ENCODE data around the gene MYLIP.

MYLIP gene

DNA sequence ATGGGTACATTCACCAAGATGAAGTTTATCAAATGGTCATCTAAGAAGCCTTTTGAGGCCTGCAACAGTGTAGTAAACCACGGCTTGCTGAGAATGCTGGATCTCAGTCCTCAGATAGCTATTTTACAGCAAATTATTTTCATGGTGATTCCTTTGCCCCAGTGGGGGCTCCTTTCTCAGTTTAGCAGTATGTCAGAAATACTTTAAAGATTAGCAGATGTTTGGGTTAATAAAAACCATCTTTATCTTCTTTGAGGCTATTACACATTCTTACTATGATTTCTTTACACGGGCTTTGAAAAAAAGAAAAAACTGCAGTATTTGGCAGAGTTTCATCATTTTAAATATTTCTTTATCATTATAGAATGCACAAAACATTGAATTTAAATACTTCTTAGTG, 10.7 kb downstream of the MYLIP start:
- Histone ChIP-seq H3K4me3 (no peak overlapping the region), H3K36me3 (peaks cover 30 to 35% (median 32%) of the 10 kb centered on the region in 3 donors), H3K27ac (no peak overlapping the region), H3K4me1 (peaks cover 0 to 75% (median 53%) of the 10 kb centered on the region in 4 donors), H3K27me3 (no peaks in the 10 kb centered on the region), H3K9me3 (no peaks in the 10 kb centered on the region)
- no peak for DNase-seq
- intact Hi-C loops (cut with DNase I; ENCODE audit: low total_unique reads), result loop anchor here (1.0 kb wide), 1 partner anchor 15 kb away; no protein-coding TSS in a partner anchor
- TF ChIP-seq, protein P1, sequence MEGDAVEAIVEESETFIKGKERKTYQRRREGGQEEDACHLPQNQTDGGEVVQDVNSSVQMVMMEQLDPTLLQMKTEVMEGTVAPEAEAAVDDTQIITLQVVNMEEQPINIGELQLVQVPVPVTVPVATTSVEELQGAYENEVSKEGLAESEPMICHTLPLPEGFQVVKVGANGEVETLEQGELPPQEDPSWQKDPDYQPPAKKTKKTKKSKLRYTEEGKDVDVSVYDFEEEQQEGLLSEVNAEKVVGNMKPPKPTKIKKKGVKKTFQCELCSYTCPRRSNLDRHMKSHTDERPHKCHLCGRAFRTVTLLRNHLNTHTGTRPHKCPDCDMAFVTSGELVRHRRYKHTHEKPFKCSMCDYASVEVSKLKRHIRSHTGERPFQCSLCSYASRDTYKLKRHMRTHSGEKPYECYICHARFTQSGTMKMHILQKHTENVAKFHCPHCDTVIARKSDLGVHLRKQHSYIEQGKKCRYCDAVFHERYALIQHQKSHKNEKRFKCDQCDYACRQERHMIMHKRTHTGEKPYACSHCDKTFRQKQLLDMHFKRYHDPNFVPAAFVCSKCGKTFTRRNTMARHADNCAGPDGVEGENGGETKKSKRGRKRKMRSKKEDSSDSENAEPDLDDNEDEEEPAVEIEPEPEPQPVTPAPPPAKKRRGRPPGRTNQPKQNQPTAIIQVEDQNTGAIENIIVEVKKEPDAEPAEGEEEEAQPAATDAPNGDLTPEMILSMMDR (IDR thresholded peaks at IDR 0.05), result no peak

DNA sequence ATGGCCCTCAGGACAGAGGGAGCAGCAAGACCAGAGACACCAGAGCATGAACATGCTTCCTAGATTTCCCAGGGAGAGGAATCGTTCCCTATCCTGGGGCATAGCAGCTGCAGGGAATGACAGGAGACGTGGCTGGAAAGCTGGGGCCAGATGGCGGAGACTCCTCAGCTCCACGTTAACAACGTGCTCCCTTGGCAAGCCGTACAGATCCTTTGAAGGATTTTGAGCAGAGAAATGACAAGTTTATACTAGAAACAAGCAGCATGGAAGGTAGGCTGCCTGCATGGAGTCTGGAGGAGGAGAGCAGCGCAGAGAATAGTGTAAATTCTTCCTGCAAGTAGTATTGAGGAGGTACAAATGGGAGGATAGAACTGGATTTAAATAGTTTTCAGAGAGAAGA, 11.7 kb downstream of the MYLIP start:
- Histone ChIP-seq H3K36me3 (peaks cover 41 to 46% (median 43%) of the 10 kb centered on the region in 3 donors), H3K4me1 (peaks cover 0 to 75% (median 50%) of the 10 kb centered on the region in 4 donors), H3K9me3 (no peaks in the 10 kb centered on the region), H3K27me3 (no peaks in the 10 kb centered on the region), H3K4me3 (no peak overlapping the region), H3K27ac (no peak overlapping the region)
- TF ChIP-seq, protein P1 (IDR thresholded peaks at IDR 0.05), result no peak
- no peak for DNase-seq
- intact Hi-C loops (cut with DNase I; ENCODE audit: low total_unique reads), result no loop called here

DNA sequence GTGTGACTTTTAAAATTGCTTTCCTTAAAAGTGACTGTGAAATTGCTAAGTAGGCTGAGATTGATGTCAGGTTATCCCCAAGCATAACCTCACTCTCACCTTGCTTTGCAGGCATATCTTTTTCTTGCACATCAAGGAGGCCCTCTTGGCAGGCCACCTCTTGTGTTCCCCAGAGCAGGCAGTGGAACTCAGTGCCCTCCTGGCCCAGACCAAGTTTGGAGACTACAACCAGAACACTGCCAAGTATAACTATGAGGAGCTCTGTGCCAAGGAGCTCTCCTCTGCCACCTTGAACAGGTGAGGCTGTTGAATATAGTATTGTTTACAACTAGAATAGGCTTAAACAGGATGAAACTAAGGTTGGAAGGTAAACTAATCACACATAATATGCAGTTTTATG, 12.6 kb downstream of the MYLIP start:
- intact Hi-C loops (cut with DNase I; ENCODE audit: low total_unique reads), result no loop called here
- peaks cover 0 to 75% (median 48%) of the 10 kb centered on the region in 4 donors for H3K4me1 ChIP-seq
- peaks cover 49 to 55% (median 49%) of the 10 kb centered on the region in 3 donors for H3K36me3 ChIP-seq
- H3K4me3 ChIP-seq, result no peak overlapping the region
- no peaks in the 10 kb centered on the region for H3K9me3 ChIP-seq
- no peak for DNase-seq
- H3K27me3 ChIP-seq, result no peaks in the 10 kb centered on the region
- TF ChIP-seq, protein P1 (IDR thresholded peaks at IDR 0.05), result no peak
- H3K27ac ChIP-seq, result no peak overlapping the region

DNA sequence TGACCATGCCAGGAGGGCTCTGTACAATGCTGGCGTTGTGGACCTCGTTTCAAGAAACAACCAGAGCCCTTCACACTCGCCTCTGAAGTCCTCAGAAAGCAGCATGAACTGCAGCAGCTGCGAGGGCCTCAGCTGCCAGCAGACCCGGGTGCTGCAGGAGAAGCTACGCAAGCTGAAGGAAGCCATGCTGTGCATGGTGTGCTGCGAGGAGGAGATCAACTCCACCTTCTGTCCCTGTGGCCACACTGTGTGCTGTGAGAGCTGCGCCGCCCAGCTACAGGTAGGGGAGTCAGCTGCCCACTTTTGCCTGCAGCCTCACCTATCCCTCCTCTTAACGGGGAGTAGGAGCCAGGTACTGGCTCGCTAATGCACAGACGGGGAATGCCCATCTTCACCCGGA, 16.2 kb downstream of the MYLIP start:
- intact Hi-C loops (cut with DNase I; ENCODE audit: low total_unique reads), result no loop called here
- Histone ChIP-seq H3K36me3 (peaks cover 78 to 87% (median 80%) of the 10 kb centered on the region in 3 donors), H3K9me3 (no peaks in the 10 kb centered on the region), H3K4me1 (peaks cover 0 to 55% (median 23%) of the 10 kb centered on the region in 4 donors), H3K4me3 (no peak overlapping the region), H3K27me3 (no peaks in the 10 kb centered on the region), H3K27ac (no peak overlapping the region)
- TF ChIP-seq, protein P1 (IDR thresholded peaks at IDR 0.05), result no peak
- no peak for DNase-seq

DNA sequence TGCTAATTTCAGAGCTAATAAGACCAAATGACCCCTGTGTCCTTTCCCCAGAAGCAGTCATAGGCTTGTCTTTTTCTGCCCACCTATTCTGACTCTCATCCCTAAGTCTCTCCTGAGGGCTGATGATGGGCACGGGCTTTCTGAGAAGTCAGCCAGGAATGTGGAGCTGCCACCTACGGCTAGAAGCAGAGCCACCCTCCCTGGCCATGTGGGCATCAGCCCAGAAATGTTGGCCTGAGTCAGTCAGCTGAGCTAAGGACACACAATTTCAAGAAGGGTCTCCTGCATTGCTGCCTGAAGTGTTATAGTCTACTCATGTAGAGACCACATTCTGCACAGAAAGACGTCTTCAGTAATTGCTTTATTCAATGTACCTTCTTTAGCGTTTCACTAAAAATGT, 17.1 kb downstream of the MYLIP start:
- Histone ChIP-seq H3K4me1 (peaks cover 0 to 45% (median 17%) of the 10 kb centered on the region in 4 donors), H3K9me3 (no peaks in the 10 kb centered on the region), H3K36me3 (peaks cover 85 to 93% (median 87%) of the 10 kb centered on the region in 3 donors), H3K27ac (no peak overlapping the region), H3K27me3 (no peaks in the 10 kb centered on the region), H3K4me3 (no peak overlapping the region)
- DNase-seq, result no peak
- TF ChIP-seq, protein P1 (IDR thresholded peaks at IDR 0.05), result no peak
- intact Hi-C loops (cut with DNase I; ENCODE audit: low total_unique reads), result no loop called here

DNA sequence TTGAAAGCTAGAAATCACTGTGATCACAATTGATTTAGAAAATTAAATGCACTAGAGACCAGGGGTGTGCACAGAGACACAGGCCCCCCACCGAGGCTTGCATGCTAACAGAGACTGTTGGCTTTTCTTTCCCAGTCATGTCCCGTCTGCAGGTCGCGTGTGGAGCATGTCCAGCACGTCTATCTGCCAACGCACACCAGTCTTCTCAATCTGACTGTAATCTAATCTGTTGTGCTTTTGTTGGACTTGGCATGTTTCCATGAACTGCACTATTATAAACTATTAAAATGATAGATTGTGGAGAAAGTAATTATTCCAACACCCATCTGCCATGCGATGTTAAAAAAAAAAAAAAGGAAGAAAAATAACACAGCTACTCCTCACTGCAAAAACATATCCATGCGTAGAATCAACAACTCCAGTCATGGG, 17.7 kb downstream of the MYLIP start:
- H3K9me3 ChIP-seq, result no peaks in the 10 kb centered on the region
- TF ChIP-seq, protein P1 (IDR thresholded peaks at IDR 0.05), result no peak
- no peak overlapping the region for H3K27ac ChIP-seq
- no peak overlapping the region for H3K4me3 ChIP-seq
- no peaks in the 10 kb centered on the region for H3K27me3 ChIP-seq
- intact Hi-C loops (cut with DNase I; ENCODE audit: low total_unique reads), result no loop called here
- H3K36me3 ChIP-seq, result peaks cover 87 to 97% (median 90%) of the 10 kb centered on the region in 3 donors
- no peak for DNase-seq
- peaks cover 0 to 40% (median 15%) of the 10 kb centered on the region in 4 donors for H3K4me1 ChIP-seq

All from tibial artery (tissue), 4 donors.